ENCODE data around the gene MAT1A.
"Not testable (repeated sequence)": the region's sequence is repeated elsewhere in the genome, so short reads cannot be mapped to it uniquely, and the experiment has no call there.

MAT1A gene

GRCh38 chr10:80264081-80265056 is 25.1 kb downstream of the MAT1A start:
- FAIRE-seq = no peak

GRCh38 chr10:80261316-80262030 is 28.0 kb downstream of the MAT1A start:
- FAIRE-seq = no peak

- FAIRE-seq = no peak
Measured at GRCh38 chr10:80260295-80261243, 28.9 kb downstream of the MAT1A start.

- no peak for FAIRE-seq
Measured at GRCh38 chr10:80259405-80259871, 30.0 kb downstream of the MAT1A start.

DNA sequence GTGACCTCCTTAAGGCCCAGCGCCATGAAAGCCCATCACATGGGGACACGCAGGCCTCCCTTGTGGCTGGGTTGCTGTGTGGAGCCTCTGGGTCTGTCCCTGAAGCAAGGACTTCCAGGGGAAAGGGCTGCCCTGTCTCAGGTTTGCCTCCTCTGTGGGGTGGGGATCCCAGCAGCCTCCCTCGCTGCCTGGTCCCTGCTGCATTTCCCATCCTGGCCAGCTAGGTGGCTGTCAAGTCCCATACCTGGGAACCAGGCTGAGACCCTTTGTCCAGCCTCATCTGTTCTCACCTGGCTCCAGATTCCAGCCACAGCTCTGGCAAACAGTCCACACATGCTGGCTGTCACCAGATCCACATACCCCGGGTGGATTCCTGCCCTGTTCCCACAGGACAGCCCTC is 32.7 kb downstream of the MAT1A start:
- not testable (repeated sequence) for FAIRE-seq

GRCh38 chr10:80254726-80255125 is 34.7 kb downstream of the MAT1A start:
- FAIRE-seq = not testable (repeated sequence)

DNA sequence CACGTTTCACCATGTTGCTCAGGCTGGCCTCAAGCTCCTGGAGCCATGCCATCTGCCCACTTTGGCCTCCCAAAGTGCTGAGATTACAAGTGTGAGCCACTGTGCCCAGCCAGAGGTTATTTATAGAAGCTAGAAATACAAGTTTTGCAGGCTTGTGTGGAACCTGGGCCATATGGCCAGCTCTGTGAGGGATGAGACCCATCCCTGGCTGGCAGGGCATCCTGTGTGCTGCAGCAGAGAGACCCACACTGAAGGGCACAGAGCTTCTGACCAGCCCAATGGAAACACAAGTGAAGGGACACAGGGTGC is 35.5 kb downstream of the MAT1A start:
- not testable (repeated sequence) for FAIRE-seq

DNA sequence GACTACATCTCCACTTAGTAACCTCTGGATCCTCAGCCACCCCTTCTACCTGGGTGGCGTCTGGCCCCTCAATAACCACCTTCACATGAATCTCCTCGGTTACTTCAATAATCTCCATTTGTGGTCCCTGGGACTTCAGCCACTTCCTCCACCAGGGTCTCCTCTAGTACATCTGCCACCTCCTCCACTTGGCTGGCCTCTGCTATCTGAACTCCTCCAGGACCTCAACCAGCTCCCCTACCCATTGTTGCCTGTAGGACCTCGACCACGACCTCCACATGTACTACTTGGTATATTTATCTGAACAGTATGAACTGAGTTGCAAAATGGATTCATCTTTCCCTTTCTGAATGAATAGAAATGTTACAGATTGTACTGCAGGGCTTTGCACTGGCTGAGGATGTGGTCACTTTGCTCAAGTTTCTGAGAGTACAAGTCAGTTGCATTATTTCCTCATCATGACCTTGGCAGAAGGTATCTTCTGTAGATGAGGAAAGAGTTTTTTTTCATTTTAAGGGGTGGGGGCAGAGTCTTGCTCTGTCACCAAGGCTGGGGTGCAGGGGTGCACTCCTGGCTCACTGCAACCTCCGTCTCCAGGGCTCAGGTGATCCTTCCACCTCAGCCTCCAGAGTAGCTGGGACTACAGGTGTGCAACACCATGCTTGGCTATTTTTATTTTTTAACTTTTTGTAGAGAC is 36.0 kb downstream of the MAT1A start:
- no peak for FAIRE-seq

DNA sequence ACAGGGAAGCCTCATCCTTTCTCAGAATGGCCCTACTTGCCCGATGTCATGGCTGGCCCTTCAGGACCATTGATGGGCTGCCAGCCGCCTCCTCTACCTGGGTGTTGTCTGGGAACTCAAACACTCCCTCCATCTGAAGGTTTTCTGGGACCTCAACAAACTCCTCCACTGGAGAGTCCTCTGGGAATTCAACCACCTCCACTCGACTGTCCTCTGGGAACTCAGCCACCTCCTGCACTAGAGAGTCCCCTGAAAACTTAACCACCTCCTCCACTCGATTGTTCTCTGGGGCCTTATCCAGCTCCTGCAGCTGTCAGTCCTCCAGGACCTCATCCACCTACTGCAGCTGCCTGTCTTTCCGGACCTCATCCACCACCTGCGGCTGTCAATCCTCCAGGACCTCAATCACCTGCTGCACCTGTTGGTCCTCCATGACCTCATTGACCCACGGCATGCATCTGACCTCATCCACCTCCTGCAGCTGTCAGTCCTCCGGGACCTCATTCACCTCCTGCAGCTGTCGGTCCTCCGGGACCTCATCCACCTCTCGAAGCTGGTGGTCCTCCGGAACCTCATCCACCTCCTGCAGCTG is 37.1 kb downstream of the MAT1A start:
- no peak for FAIRE-seq

DNA sequence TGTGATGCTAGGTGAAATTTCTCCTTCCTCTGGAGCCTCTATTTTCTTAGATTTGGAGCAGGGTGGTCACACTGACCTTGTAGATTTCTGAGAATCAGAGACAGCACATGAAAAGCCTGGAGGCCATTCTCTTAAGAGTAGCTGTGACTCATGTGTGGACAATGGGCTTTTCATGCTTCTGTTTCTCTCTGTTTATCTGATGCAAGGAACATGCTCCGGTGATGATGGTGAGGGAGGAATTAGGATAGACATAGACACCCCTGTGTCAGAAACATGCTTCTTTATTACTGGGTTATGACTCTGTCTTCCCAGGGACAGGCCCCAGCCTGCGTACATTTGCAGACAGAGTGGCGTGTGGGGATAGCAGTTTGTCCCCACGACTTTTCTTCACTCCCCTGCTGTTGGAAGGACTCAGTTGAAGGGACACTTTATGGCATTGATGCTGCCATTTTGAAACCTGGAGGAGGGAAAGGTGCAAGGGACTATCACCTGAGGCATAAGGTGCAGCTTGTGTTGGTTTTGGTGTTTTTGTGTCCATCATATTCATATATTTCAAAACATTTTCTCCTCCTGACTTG is 37.7 kb downstream of the MAT1A start:
- not testable (repeated sequence) for FAIRE-seq

DNA sequence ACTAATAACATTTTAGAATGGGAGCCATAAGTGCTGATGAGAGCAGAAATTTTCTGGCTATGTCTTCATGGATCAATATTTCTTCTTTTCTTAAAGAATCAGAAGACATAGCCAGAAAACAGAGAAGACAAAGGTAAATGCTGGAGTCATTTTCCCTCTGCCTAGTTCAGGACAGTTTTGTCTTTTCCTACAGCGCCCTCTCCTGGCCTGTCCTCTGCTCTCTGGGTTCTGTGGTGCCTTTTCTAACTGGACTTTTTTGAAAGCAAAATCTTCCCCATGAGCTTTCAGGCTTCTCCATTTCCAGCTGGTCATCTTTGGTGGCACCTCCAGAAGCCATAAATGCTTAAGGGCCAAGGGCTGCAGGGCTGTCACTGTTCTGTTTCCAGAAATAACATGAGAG is 39.1 kb downstream of the MAT1A start:
- FAIRE-seq = peak; percentile 65

- not testable (repeated sequence) for FAIRE-seq
Measured at GRCh38 chr10:80249906-80250305, 39.6 kb downstream of the MAT1A start.

DNA sequence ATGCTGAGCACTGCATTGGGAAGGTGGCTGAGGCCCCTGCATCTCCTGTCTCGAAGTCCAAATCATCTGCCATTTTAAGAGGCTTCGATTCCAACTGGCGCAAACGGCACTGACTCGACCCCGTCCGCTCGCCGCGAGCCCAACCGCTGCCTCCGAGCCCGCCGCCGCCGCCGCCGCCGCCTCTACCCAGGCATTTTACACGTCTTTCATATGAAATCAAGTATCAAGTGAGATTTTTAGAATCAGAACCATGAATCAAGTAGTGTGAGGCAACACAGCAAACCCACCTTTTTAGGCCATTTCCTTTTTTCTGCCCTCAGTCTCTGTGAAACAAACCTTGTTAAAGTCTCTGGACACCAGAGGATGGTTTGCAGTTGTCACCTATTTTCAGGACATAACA is 41.8 kb downstream of the MAT1A start:
- not testable (repeated sequence) for FAIRE-seq

- not testable (repeated sequence) for FAIRE-seq
Measured at GRCh38 chr10:80244371-80244770, 45.1 kb downstream of the MAT1A start.

DNA sequence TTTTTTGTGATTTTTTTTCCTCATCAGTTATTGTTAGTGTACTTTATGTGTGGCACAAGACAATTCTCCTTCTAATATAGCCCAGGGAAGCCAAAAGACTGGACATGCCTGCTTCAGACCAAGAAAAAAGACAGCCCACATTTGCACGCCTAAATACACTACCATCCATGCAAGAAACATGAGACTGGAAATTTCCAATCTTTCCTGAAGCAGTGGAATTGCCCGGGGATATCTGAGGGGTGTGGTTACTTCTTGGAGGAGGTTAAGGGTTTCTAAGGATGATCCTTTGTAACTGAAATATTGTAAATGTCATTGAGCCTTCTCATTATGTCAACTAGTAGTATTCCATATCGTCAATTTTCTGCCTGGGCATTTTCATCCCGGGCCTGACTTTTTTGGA is 47.1 kb downstream of the MAT1A start:
- not testable (repeated sequence) for FAIRE-seq

DNA sequence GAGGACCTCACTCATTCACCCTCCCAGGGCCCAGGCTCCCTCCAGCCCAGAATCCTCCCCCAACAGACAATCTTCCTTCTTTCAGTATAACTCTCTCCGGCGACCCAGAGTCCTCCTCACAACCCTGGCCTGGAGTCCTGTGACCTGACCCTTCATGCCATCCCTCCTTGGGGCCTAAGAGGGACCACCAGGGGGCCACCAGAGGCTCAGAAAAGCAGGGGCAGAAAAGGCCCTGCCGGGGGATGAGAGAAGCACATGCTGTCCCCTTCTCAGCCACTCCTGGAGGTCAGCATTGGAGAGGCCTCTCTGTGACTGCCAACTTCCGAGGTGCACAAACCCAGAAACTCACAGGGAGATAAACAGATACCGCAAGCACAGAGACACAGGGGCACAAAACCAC is 53.0 kb downstream of the MAT1A start:
- not testable (repeated sequence) for FAIRE-seq

DNA sequence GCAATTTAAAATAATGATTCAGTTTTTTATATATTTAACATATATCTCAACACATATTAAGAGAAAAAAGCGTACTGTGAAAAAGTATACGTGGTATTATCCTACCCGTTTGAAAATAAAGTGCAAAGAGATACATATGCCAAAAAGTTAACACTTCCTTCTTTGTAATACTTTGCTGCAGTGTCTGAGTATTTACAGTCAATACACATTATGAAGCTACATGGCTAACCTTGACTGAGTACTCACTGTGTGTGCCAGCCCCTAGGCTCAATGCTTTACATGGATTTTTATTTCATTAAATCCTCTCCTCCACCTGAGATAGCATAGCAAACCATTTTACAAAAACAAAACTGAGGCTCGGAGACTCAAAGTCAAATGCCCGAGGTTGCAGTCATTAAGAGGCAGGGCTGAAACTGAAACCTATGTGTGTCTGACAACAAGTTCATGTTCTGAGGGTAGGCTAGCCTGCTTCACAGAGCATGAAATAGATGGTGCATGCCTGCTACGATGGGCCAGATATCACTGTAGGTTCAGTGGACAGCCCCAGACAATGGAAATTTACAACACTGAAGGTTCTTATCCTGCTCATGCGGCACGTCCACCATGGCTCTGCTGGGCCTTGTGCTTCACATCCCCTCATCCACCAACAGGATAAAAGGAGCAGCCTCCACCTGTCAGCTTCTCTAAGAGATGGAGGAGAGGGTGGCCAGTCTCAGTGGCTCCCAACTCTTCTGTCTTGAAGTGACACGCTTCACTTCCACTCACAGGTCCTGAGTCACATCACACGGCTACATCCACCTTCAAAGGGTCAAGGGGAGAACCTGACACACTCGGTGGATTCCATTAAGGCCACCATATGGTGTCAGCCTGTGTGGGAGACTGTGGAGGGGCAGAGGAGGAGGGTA is 54.9 kb downstream of the MAT1A start:
- FAIRE-seq = not testable (repeated sequence)

DNA sequence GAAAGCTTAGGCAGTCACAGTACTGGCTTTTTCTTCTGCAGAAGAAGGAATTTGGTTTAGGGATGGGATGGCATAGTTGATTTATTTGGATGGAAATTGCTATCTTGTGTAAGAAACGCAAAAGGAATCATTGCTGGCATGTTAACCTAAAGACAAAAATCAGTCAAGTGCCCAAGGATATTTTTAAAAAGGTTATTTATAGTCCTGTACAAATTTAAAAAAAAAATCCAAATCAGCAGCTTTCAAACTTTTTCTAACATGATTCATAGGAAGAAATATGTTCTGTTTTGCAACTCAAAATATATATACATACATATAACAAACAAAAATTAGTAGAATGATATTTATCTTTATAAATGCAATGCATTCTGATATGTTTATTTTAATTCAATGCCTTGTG is 55.6 kb downstream of the MAT1A start:
- FAIRE-seq = not testable (repeated sequence)

DNA sequence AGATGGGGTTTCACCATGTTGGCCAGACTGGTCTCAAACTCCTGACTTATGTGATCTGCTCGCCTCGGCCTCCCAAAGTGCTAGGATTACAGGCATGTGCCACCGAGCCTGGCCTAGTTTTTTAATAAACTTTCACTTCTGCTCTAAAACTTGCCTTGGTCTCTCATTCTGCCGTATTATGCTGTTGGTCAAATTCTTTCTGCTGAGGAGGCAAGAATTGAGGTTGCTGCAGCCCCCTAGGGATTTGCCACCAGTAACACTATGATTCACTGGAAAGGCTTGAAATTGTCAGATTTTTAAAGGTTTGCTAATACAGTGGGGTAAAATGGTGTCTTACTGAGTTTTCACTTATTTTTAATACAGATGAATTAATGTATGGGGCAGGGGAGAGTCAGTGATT is 62.7 kb downstream of the MAT1A start:
- FAIRE-seq = not testable (repeated sequence)

DNA sequence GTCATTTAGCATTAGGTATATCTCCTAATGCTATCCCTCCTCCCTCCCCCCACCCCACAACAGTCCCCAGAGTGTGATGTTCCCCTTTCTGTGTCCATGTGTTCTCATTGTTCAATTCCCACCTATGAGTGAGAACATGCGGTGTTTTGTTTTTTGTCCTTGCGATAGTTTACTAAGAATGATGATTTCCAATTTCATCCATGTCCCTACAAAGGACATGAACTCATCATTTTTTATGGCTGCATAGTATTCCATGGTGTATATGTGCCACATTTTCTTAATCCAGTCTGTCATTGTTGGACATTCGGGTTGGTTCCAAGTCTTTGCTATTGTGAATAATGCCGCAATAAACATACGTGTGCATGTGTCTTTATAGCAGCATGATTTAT is 66.4 kb downstream of the MAT1A start:
- FAIRE-seq = not testable (repeated sequence)

Measured in TTC549 (cell line).